Left ventricle myocardium superior (tissue), 1 donor: ENCODE data around the gene AACS. TPM values are rescaled to one million over a fixed set of nuclear protein-coding genes. Genes with fewer than 3 reads are reported as not detected.
"Not testable (repeated sequence)": the region's sequence is repeated elsewhere in the genome, so short reads cannot be mapped to it uniquely, and the experiment has no call there.

Experiments
- ATAC-seq: fragments of 200-7000 bp; cut with Tn5 transposase; one replicate; pipeline ENCODE4 v1.9.1; 2020; ENCODE audit warnings: mild to moderate bottlenecking, moderate library complexity
- DNase-seq: peaks from one replicate; pipeline ENCODE4 v3.0.0-alpha.2; 2020
- intact Hi-C: fragments of 100-400 bp; cut with micrococcal nuclease; formaldehyde crosslinking; loops from one replicate; pipeline ENCODE4 v1.11.0; 2022
- total RNA-seq: library from RNA; stranded (reverse); fragmentation: NEBNext Ultra II Directional; extraction: Animal tissue kit (Norgen Biotek cat#: 25700); gene quantifications from one replicate; pipeline ENCODE4 v1.2.1, GENCODE V29; 2021
- donor health status: DM: no; HTN: yes; CAD: no; lungs with severe emphysema.

Gene AACS
- total RNA-seq, 1 donor from 2014 or later, result 12.9 TPM

GRCh38 chr12:125053821-125054220 lies 11.4 kb upstream of the AACS start:
- ATAC-seq (no peak), DNase-seq (no peak)
- intact Hi-C loops, result no loop called here

GRCh38 chr12:125055591-125055990 lies 9.6 kb upstream of the AACS start:
- ATAC-seq (no peak), DNase-seq (no peak)
- intact Hi-C loops, result no loop called here

GRCh38 chr12:125056306-125056705 lies 8.9 kb upstream of the AACS start:
- ATAC-seq (no peak), DNase-seq (no peak)
- intact Hi-C loops, result no loop called here

- DNase-seq, result no peak
- intact Hi-C loops, result no loop called here
- no peak for ATAC-seq
Measured at GRCh38 chr12:125057708-125058107, 7.5 kb upstream of the AACS start.

GRCh38 chr12:125061229-125061628 lies 4.0 kb upstream of the AACS start:
- intact Hi-C loops, result no loop called here
- DNase-seq, result no peak
- ATAC-seq, result no peak

- ATAC-seq, DNase-seq, intact Hi-C loops: not testable (repeated sequence)
Measured at GRCh38 chr12:125063522-125063921, 1.7 kb upstream of the AACS start.

GRCh38 chr12:125064492-125064891 lies 743 bp upstream of the AACS start:
- intact Hi-C loops, result no loop called here
- no peak for ATAC-seq
- DNase-seq, result no peak

- no peak for ATAC-seq
- no peak for DNase-seq
- intact Hi-C loops, result no loop called here
Measured at GRCh38 chr12:125065919-125066570, 810 bp downstream of the AACS start.

GRCh38 chr12:125068391-125068790 lies 3.2 kb downstream of the AACS start:
- intact Hi-C loops, result no loop called here
- ATAC-seq (no peak), DNase-seq (no peak)

GRCh38 chr12:125069616-125070015 lies 4.4 kb downstream of the AACS start:
- intact Hi-C loops, result no loop called here
- DNase-seq (peak; percentile 48), ATAC-seq (peak; percentile 68)

GRCh38 chr12:125070112-125070511 lies 4.9 kb downstream of the AACS start:
- ATAC-seq (no peak), DNase-seq (no peak)
- intact Hi-C loops, result no loop called here

GRCh38 chr12:125070661-125071390 lies 5.6 kb downstream of the AACS start:
- intact Hi-C loops, result no loop called here
- no peak for DNase-seq
- no peak for ATAC-seq

GRCh38 chr12:125071456-125071855 lies 6.2 kb downstream of the AACS start:
- intact Hi-C loops, result no loop called here
- ATAC-seq (no peak), DNase-seq (no peak)

GRCh38 chr12:125072496-125072895 lies 7.3 kb downstream of the AACS start:
- intact Hi-C loops, result no loop called here

GRCh38 chr12:125074294-125074693 lies 9.1 kb downstream of the AACS start:
- intact Hi-C loops, ATAC-seq, DNase-seq: not testable (repeated sequence)

More at GRCh38 chr12:125072496-125072895, 7.3 kb downstream of the AACS start:
- no peak for DNase-seq
- ATAC-seq, result no peak

- ATAC-seq, result no peak
- DNase-seq, result no peak
- intact Hi-C loops, result no loop called here
Measured at GRCh38 chr12:125076103-125076502, 10.9 kb downstream of the AACS start.

- intact Hi-C loops, result no loop called here
- ATAC-seq, result no peak
- DNase-seq, result no peak
Measured at GRCh38 chr12:125079084-125079483, 13.8 kb downstream of the AACS start.

GRCh38 chr12:125079648-125080645 lies 14.7 kb downstream of the AACS start:
- ATAC-seq, result peak; percentile 96
- peak; percentile 55 for DNase-seq
- intact Hi-C loops, result no loop called here

GRCh38 chr12:125081427-125081826 lies 16.2 kb downstream of the AACS start:
- DNase-seq, result no peak
- intact Hi-C loops, result no loop called here
- no peak for ATAC-seq

- ATAC-seq, result no peak
- no peak for DNase-seq
- intact Hi-C loops, result no loop called here
Measured at GRCh38 chr12:125083072-125083471, 17.8 kb downstream of the AACS start.
